Thyroid gland (tissue), 4 donors: ENCODE results near the gene CD80. TPM values are rescaled to one million over a fixed set of nuclear protein-coding genes. Genes with fewer than 3 reads are reported as not detected.
A peak's percentile ranks its signal among the peaks of the same experiment; 100 is the strongest.

Source experiments
- DNase-seq, 2 donors: peaks; one replicate each; pipeline ENCODE4 v3.0.0-alpha.2; 2019
- H3K27ac ChIP-seq, 3 donors: fragments of 200-600 bp; sonication (generic); 1 replicate in 2 of 3; 2 replicates in 1 of 3; pipeline ENCODE4 v1.5.1; 2016 to 2019; ENCODE audit warnings: mild to moderate bottlenecking in 1 of 3, moderate library complexity in 1 of 3
- H3K27me3 ChIP-seq: fragments of 200-600 bp; sonication (generic); one replicate; pipeline ENCODE4 v1.5.1; 2019
- H3K36me3 ChIP-seq, 2 donors: fragments of 200-600 bp; sonication (generic); one replicate each; pipeline ENCODE4 v1.5.1; 2016 to 2019
- H3K4me1 ChIP-seq, 2 donors: fragments of 200-600 bp; sonication (generic); one replicate each; pipeline ENCODE4 v1.5.1; 2017 to 2019
- H3K4me3 ChIP-seq, 3 donors: fragments of 200-600 bp; sonication (generic); replicated peaks in 1 of 3; 1 replicate in 2 of 3; 2 replicates in 1 of 3; pipeline ENCODE4 v1.5.1; 2016; ENCODE audit warnings: mild to moderate bottlenecking in 1 of 3
- H3K9me3 ChIP-seq: fragments of 200-600 bp; sonication (generic); one replicate; pipeline ENCODE4 v1.5.1; 2017
- CTCF ChIP-seq, 6 experiments: fragments of 200-600 bp in 3 of 6; fragments of 450-650 bp in 3 of 6; sonication (generic) in 3 of 6; IDR thresholded peaks; one replicate each; pipeline ENCODE4 v1.5.1; 2016 to 2019; ENCODE audit warnings: antibody characterized with exemption in 6 of 6, mild to moderate bottlenecking in 2 of 6, inconsistent platforms in 1 of 6, moderate library complexity in 1 of 6
- POLR2A ChIP-seq, 2 donors: fragments of 450-650 bp; IDR thresholded peaks; one replicate each; pipeline ENCODE4 v1.6.1; 2017; ENCODE audit warnings: antibody characterized with exemption in 2 of 2, mild to moderate bottlenecking in 2 of 2, moderate library complexity in 1 of 2
- WGBS, 2 donors: methylation state at CpG; one replicate each; pipeline ENCODE4 v1.1.5; 2017; 5-methylcytosine and 5-hydroxymethylcytosine counted together
- intact Hi-C: fragments of 100-400 bp; cut with DNase I; formaldehyde crosslinking; loops from one replicate; pipeline ENCODE4 v1.15.1; 2023
- total RNA-seq, 4 donors: library from RNA; depleted of rRNA; stranded (reverse); fragments of >200 nt; gene quantifications; one replicate each; pipeline ENCODE4 v1.2.3, GENCODE V29; 2016

CD80 gene
- total RNA-seq, 4 donors from 2014 or later = 0.83 to 2.3 (median 1.1) TPM

GRCh38 chr3:119529883-119530282 is 29.5 kb downstream of the CD80 start:
- H3K27me3 ChIP-seq = no peaks in the 10 kb centered on the region
- H3K9me3 ChIP-seq = no peaks in the 10 kb centered on the region
- no peaks in the 10 kb centered on the region for H3K4me1 ChIP-seq
- no peak overlapping the region for H3K27ac ChIP-seq
- DNase-seq = no peak
- TF ChIP-seq POLR2A (IDR thresholded peaks at IDR 0.05) (no peak), CTCF (IDR thresholded peaks at IDR 0.05) (no peak)
- no peak overlapping the region for H3K4me3 ChIP-seq
- intact Hi-C loops = no loop called here
- no peaks in the 10 kb centered on the region for H3K36me3 ChIP-seq

GRCh38 chr3:119527714-119528113 is 31.7 kb downstream of the CD80 start:
- intact Hi-C loops = no loop called here
- no peak overlapping the region for H3K4me3 ChIP-seq
- no peak for TF ChIP-seq POLR2A (IDR thresholded peaks at IDR 0.05)
- no peak for TF ChIP-seq CTCF (IDR thresholded peaks at IDR 0.05)
- no peaks in the 10 kb centered on the region for H3K9me3 ChIP-seq
- H3K36me3 ChIP-seq = peaks cover 3 to 4% of the 10 kb centered on the region in 2 donors
- H3K27ac ChIP-seq = no peak overlapping the region
- no peaks in the 10 kb centered on the region for H3K4me1 ChIP-seq
- no peaks in the 10 kb centered on the region for H3K27me3 ChIP-seq
- WGBS, 2 donors = 95 to 98% methylated on average over 5 of the region's 5 CpGs
- no peak for DNase-seq

- intact Hi-C loops = no loop called here
- no peaks in the 10 kb centered on the region for H3K27me3 ChIP-seq
- TF ChIP-seq POLR2A (IDR thresholded peaks at IDR 0.05) = no peak
- peak in 1 of 6 experiments; percentile 35 for TF ChIP-seq CTCF (IDR thresholded peaks at IDR 0.05)
- no peak for DNase-seq
- no peak overlapping the region for H3K27ac ChIP-seq
- no peaks in the 10 kb centered on the region for H3K4me1 ChIP-seq
- H3K4me3 ChIP-seq = no peak overlapping the region
- peaks cover 13 to 20% of the 10 kb centered on the region in 2 donors for H3K36me3 ChIP-seq
- WGBS, 2 donors = 63 to 84% methylated on average over 4 of the region's 4 CpGs
- no peaks in the 10 kb centered on the region for H3K9me3 ChIP-seq
Measured at GRCh38 chr3:119524931-119525662, 34.3 kb downstream of the CD80 start.

- Histone ChIP-seq H3K4me3 (no peak overlapping the region), H3K36me3 (peaks cover 64 to 68% of the 10 kb centered on the region in 2 donors), H3K27ac (no peak overlapping the region), H3K4me1 (no peaks in the 10 kb centered on the region), H3K27me3 (no peaks in the 10 kb centered on the region), H3K9me3 (no peaks in the 10 kb centered on the region)
- no peak for DNase-seq
- WGBS, 2 donors = 97 to 100% methylated on average over 1 of the region's 1 CpG
- intact Hi-C loops = no loop called here
- no peak for TF ChIP-seq POLR2A (IDR thresholded peaks at IDR 0.05)
- TF ChIP-seq CTCF (IDR thresholded peaks at IDR 0.05) = no peak
Measured at GRCh38 chr3:119518026-119518425, 41.4 kb downstream of the CD80 start.

- 36 to 90% methylated on average over 2 of the region's 2 CpGs for WGBS, 2 donors
- no peak for DNase-seq
- no peaks in the 10 kb centered on the region for H3K27me3 ChIP-seq
- TF ChIP-seq CTCF (IDR thresholded peaks at IDR 0.05) (no peak), POLR2A (IDR thresholded peaks at IDR 0.05) (no peak)
- H3K4me1 ChIP-seq = no peaks in the 10 kb centered on the region
- no peak overlapping the region for H3K4me3 ChIP-seq
- H3K36me3 ChIP-seq = peaks cover 64 to 68% of the 10 kb centered on the region in 2 donors
- intact Hi-C loops = no loop called here
- H3K27ac ChIP-seq = no peak overlapping the region
- no peaks in the 10 kb centered on the region for H3K9me3 ChIP-seq
Measured at GRCh38 chr3:119517112-119517511, 42.3 kb downstream of the CD80 start.
